CD8-positive, alpha-beta memory T cell (primary cell): ENCODE data around the gene TUBB1. TPM values are rescaled to one million over a fixed set of nuclear protein-coding genes. Genes with fewer than 3 reads are reported as not detected.
A peak's percentile ranks its signal among the peaks of the same experiment; 100 is the strongest.

Experiments used
- CTCF ChIA-PET: fragments of 350-600 bp; sonication (Branson Sonifier 250); formaldehyde crosslinking; loops from one replicate; lab custom pipeline; 2021; ENCODE audit warnings: antibody characterized with exemption; lab: Charles Lee
- POLR2A ChIA-PET: fragments of 350-600 bp; sonication (Branson Sonifier 250); formaldehyde crosslinking; loops from one replicate; lab custom pipeline; 2021; ENCODE audit warnings: antibody characterized with exemption; lab: Charles Lee
- DNase-seq, 5 donors: peaks; one replicate each; pipeline versions ENCODE4 v3.0.0 to v3.0.0-alpha.2; 2020 to 2022; ENCODE audit warnings: mixed read lengths in 1 of 5
- H3K27ac ChIP-seq: one replicate; pipeline ENCODE4 v1.7.0; 2013; ENCODE audit warnings: low read depth, mild to moderate bottlenecking, low read length, moderate library complexity
- H3K27me3 ChIP-seq: 2 replicates; pipeline ENCODE4 v1.7.0; 2013; ENCODE audit warnings: low read length, mild to moderate bottlenecking; ENCODE audit not compliant: insufficient read depth, poor library complexity, severe bottlenecking
- H3K36me3 ChIP-seq: 2 replicates; pipeline ENCODE4 v1.7.0; 2013; ENCODE audit warnings: mild to moderate bottlenecking, low read length, moderate library complexity; ENCODE audit not compliant: insufficient read depth
- H3K4me1 ChIP-seq: 2 replicates; pipeline ENCODE4 v1.7.0; 2013; ENCODE audit warnings: mild to moderate bottlenecking, low read length, moderate library complexity; ENCODE audit not compliant: insufficient read depth
- H3K4me3 ChIP-seq: 2 replicates; pipeline ENCODE4 v1.7.0; 2013; ENCODE audit warnings: mild to moderate bottlenecking, low read length
- H3K9me3 ChIP-seq: 2 replicates; pipeline ENCODE4 v1.7.0; 2013; ENCODE audit warnings: mild to moderate bottlenecking, low read length
- H3K27ac Mint-ChIP-seq, 8 donors: one replicate each; pipeline ENCODE4 v1.8.0; 2020 to 2021; ENCODE audit warnings: mixed read lengths in 8 of 8, mild to moderate bottlenecking in 6 of 8, inconsistent platforms in 3 of 8, moderate library complexity in 3 of 8
- H3K27me3 Mint-ChIP-seq, 2 donors: one replicate each; pipeline ENCODE4 v1.8.0; 2020 to 2021; ENCODE audit warnings: mixed read lengths in 2 of 2, mild to moderate bottlenecking in 1 of 2, moderate library complexity in 1 of 2
- H3K36me3 Mint-ChIP-seq, 3 donors: one replicate each; pipeline ENCODE4 v1.8.0; 2020 to 2021; ENCODE audit warnings: mixed read lengths in 3 of 3, inconsistent platforms in 1 of 3, mild to moderate bottlenecking in 1 of 3
- H3K4me1 Mint-ChIP-seq, 3 donors: one replicate each; pipeline ENCODE4 v1.8.0; 2020 to 2021; ENCODE audit warnings: mixed read lengths in 3 of 3, inconsistent platforms in 1 of 3, mild to moderate bottlenecking in 1 of 3
- H3K4me3 Mint-ChIP-seq, 7 donors: one replicate each; pipeline ENCODE4 v1.8.0; 2020 to 2021; ENCODE audit warnings: mixed read lengths in 7 of 7, mild to moderate bottlenecking in 6 of 7, moderate library complexity in 4 of 7, inconsistent platforms in 2 of 7
- H3K9me3 Mint-ChIP-seq, 5 donors: one replicate each; pipeline ENCODE4 v1.8.0; 2020 to 2022; ENCODE audit warnings: mixed read lengths in 5 of 5, mild to moderate bottlenecking in 3 of 5, moderate library complexity in 2 of 5, inconsistent platforms in 1 of 5
- polyA plus RNA-seq: library from polyadenylated mRNA; unstranded; fragments of 300-500 nt; fragmentation: Illumina TruSeq; gene quantifications from one replicate; pipeline ENCODE4 v1.2.3, GENCODE V29; 2021
- total RNA-seq, 2 experiments: library from RNA; stranded (reverse); gene quantifications; one replicate each; pipeline ENCODE4 v1.2.3, GENCODE V29; 2021

Gene TUBB1
- total and polyA plus RNA-seq, 3 experiments from 2014 or later = 0.10 TPM; not detected in 2

- ChIA-PET CTCF (no interaction called here), POLR2A (no interaction called here)
- peaks cover 45 to 53% (median 50%) of the 10 kb centered on the region in 3 donors for H3K4me1 Mint-ChIP-seq
- H3K36me3 Mint-ChIP-seq = peaks cover 5 to 55% (median 12%) of the 10 kb centered on the region in 3 donors
- H3K27me3 Mint-ChIP-seq = peaks cover 0 to 7% of the 10 kb centered on the region in 2 donors
- no peak overlapping the region for H3K4me3 Mint-ChIP-seq
- no peaks in the 10 kb centered on the region for H3K27me3 ChIP-seq
- DNase-seq = no peak
- H3K4me3 ChIP-seq = no peak overlapping the region
- H3K27ac ChIP-seq = no peak overlapping the region
- H3K36me3 ChIP-seq = peaks cover 42% of the 10 kb centered on the region
- peak overlapping the region in 3 of 8 donors; percentile 50 to 68 (median 52) for H3K27ac Mint-ChIP-seq
- no peaks in the 10 kb centered on the region for H3K9me3 ChIP-seq
- H3K4me1 ChIP-seq = peaks cover 30% of the 10 kb centered on the region
- no peaks in the 10 kb centered on the region for H3K9me3 Mint-ChIP-seq
These were observed 33.6 kb upstream of the TUBB1 start for GRCh38 chr20:58985656-58986055.

- Mint-ChIP-seq H3K4me1 (peaks cover 45 to 53% (median 50%) of the 10 kb centered on the region in 3 donors), H3K4me3 (peak overlapping the region in 1 of 7 donors; percentile 4), H3K27ac (peak overlapping the region in 4 of 8 donors; percentile 47 to 66 (median 56)), H3K36me3 (peaks cover 5 to 63% (median 13%) of the 10 kb centered on the region in 3 donors), H3K9me3 (no peaks in the 10 kb centered on the region), H3K27me3 (peaks cover 0 to 7% of the 10 kb centered on the region in 2 donors)
- DNase-seq = no peak
- Histone ChIP-seq H3K4me1 (peaks cover 30% of the 10 kb centered on the region), H3K27ac (no peak overlapping the region), H3K4me3 (no peak overlapping the region), H3K9me3 (no peaks in the 10 kb centered on the region), H3K36me3 (peaks cover 50% of the 10 kb centered on the region), H3K27me3 (no peaks in the 10 kb centered on the region)
- ChIA-PET POLR2A (no interaction called here), CTCF (no interaction called here)
These were observed 32.8 kb upstream of the TUBB1 start for GRCh38 chr20:58986286-58986967.

- peaks cover 51% of the 10 kb centered on the region for H3K36me3 ChIP-seq
- peaks cover 26% of the 10 kb centered on the region for H3K4me1 ChIP-seq
- Mint-ChIP-seq H3K9me3 (no peaks in the 10 kb centered on the region), H3K4me3 (peak overlapping the region in 1 of 7 donors; percentile 4), H3K4me1 (peaks cover 42 to 50% (median 49%) of the 10 kb centered on the region in 3 donors), H3K36me3 (peaks cover 5 to 66% (median 15%) of the 10 kb centered on the region in 3 donors), H3K27me3 (peaks cover 0 to 7% of the 10 kb centered on the region in 2 donors), H3K27ac (peak overlapping the region in 5 of 8 donors; percentile 19 to 66 (median 55))
- ChIA-PET POLR2A (no interaction called here), CTCF (no interaction called here)
- no peaks in the 10 kb centered on the region for H3K27me3 ChIP-seq
- no peak overlapping the region for H3K4me3 ChIP-seq
- no peaks in the 10 kb centered on the region for H3K9me3 ChIP-seq
- no peak for DNase-seq
- no peak overlapping the region for H3K27ac ChIP-seq
These were observed 32.2 kb upstream of the TUBB1 start for GRCh38 chr20:58986968-58987517.

GRCh38 chr20:58987790-58988564 is 31.3 kb upstream of the TUBB1 start:
- peaks cover 17% of the 10 kb centered on the region for H3K4me1 ChIP-seq
- H3K27ac Mint-ChIP-seq = peak overlapping the region in 6 of 8 donors; percentile 19 to 80 (median 36)
- DNase-seq = no peak
- no peaks in the 10 kb centered on the region for H3K9me3 Mint-ChIP-seq
- no peaks in the 10 kb centered on the region for H3K27me3 Mint-ChIP-seq
- peaks cover 5 to 72% (median 17%) of the 10 kb centered on the region in 3 donors for H3K36me3 Mint-ChIP-seq
- no peaks in the 10 kb centered on the region for H3K9me3 ChIP-seq
- H3K4me3 ChIP-seq = no peak overlapping the region
- peaks cover 56% of the 10 kb centered on the region for H3K36me3 ChIP-seq
- CTCF ChIA-PET = no interaction called here
- no peaks in the 10 kb centered on the region for H3K27me3 ChIP-seq
- peaks cover 34 to 42% (median 40%) of the 10 kb centered on the region in 3 donors for H3K4me1 Mint-ChIP-seq
- H3K4me3 Mint-ChIP-seq = no peak overlapping the region
- POLR2A ChIA-PET = interaction anchor here (0.7 kb wide), 1 partner anchor 37 kb away, joined by 3 read pairs; no protein-coding TSS in a partner anchor
- H3K27ac ChIP-seq = no peak overlapping the region

- H3K36me3 ChIP-seq = peaks cover 62% of the 10 kb centered on the region
- CTCF ChIA-PET = no interaction called here
These were observed 30.7 kb upstream of the TUBB1 start for GRCh38 chr20:58988565-58988882.

GRCh38 chr20:58989196-58989595 is 30.0 kb upstream of the TUBB1 start:
- H3K9me3 Mint-ChIP-seq = no peaks in the 10 kb centered on the region
- ChIA-PET POLR2A (no interaction called here), CTCF (no interaction called here)
- H3K27me3 Mint-ChIP-seq = no peaks in the 10 kb centered on the region
- H3K36me3 ChIP-seq = peaks cover 67% of the 10 kb centered on the region
- DNase-seq = no peak
- no peaks in the 10 kb centered on the region for H3K9me3 ChIP-seq
- peaks cover 24 to 32% (median 29%) of the 10 kb centered on the region in 3 donors for H3K4me1 Mint-ChIP-seq
- H3K4me1 ChIP-seq = peaks cover 7% of the 10 kb centered on the region
- H3K27ac ChIP-seq = no peak overlapping the region
- peaks cover 5 to 85% (median 17%) of the 10 kb centered on the region in 3 donors for H3K36me3 Mint-ChIP-seq
- H3K4me3 Mint-ChIP-seq = no peak overlapping the region
- no peak overlapping the region for H3K4me3 ChIP-seq
- H3K27me3 ChIP-seq = no peaks in the 10 kb centered on the region
- H3K27ac Mint-ChIP-seq = peak overlapping the region in 1 of 8 donors; percentile 46

More at GRCh38 chr20:58988565-58988882, 30.7 kb upstream of the TUBB1 start:
- no peak for DNase-seq
- Mint-ChIP-seq H3K9me3 (no peaks in the 10 kb centered on the region), H3K36me3 (peaks cover 5 to 78% (median 17%) of the 10 kb centered on the region in 3 donors), H3K27ac (no peak overlapping the region), H3K4me3 (no peak overlapping the region), H3K27me3 (no peaks in the 10 kb centered on the region), H3K4me1 (peaks cover 31 to 38% (median 36%) of the 10 kb centered on the region in 3 donors)
- Histone ChIP-seq H3K27ac (no peak overlapping the region), H3K27me3 (no peaks in the 10 kb centered on the region), H3K4me1 (peaks cover 14% of the 10 kb centered on the region), H3K4me3 (no peak overlapping the region), H3K9me3 (no peaks in the 10 kb centered on the region)
- POLR2A ChIA-PET = interaction anchor here (0.7 kb wide), 1 partner anchor 36 kb away, joined by 3 read pairs; no protein-coding TSS in a partner anchor

- H3K27me3 Mint-ChIP-seq = no peaks in the 10 kb centered on the region
- POLR2A ChIA-PET = interaction anchor here (1.3 kb wide), 1 partner anchor 42 kb away, joined by 4 read pairs; the partner anchor contains the start of gene ATP5F1E
- peaks cover 12 to 96% (median 17%) of the 10 kb centered on the region in 3 donors for H3K36me3 Mint-ChIP-seq
These were observed 28.4 kb upstream of the TUBB1 start for GRCh38 chr20:58990651-58991445.

More at GRCh38 chr20:58990651-58991445, 28.4 kb upstream of the TUBB1 start:
- Mint-ChIP-seq H3K9me3 (no peaks in the 10 kb centered on the region), H3K4me1 (peaks cover 10 to 16% (median 14%) of the 10 kb centered on the region in 3 donors), H3K27ac (peak overlapping the region in 2 of 8 donors; percentile 33 to 66), H3K4me3 (no peak overlapping the region)
- Histone ChIP-seq H3K36me3 (peaks cover 79% of the 10 kb centered on the region), H3K27me3 (no peaks in the 10 kb centered on the region), H3K4me3 (no peak overlapping the region), H3K27ac (no peak overlapping the region), H3K9me3 (no peaks in the 10 kb centered on the region), H3K4me1 (no peaks in the 10 kb centered on the region)
- CTCF ChIA-PET = no interaction called here
- DNase-seq = no peak
